HG03103 (cell line): ENCODE results near the gene TIMM10.

Source experiments
- ATAC-seq: cut with Tn5 transposase; IDR thresholded peaks from one replicate; pipeline ENCODE4 v1.9.1; 2021; ENCODE audit warnings: low read depth; ENCODE audit not compliant: unreplicated experiment

Gene TIMM10

DNA sequence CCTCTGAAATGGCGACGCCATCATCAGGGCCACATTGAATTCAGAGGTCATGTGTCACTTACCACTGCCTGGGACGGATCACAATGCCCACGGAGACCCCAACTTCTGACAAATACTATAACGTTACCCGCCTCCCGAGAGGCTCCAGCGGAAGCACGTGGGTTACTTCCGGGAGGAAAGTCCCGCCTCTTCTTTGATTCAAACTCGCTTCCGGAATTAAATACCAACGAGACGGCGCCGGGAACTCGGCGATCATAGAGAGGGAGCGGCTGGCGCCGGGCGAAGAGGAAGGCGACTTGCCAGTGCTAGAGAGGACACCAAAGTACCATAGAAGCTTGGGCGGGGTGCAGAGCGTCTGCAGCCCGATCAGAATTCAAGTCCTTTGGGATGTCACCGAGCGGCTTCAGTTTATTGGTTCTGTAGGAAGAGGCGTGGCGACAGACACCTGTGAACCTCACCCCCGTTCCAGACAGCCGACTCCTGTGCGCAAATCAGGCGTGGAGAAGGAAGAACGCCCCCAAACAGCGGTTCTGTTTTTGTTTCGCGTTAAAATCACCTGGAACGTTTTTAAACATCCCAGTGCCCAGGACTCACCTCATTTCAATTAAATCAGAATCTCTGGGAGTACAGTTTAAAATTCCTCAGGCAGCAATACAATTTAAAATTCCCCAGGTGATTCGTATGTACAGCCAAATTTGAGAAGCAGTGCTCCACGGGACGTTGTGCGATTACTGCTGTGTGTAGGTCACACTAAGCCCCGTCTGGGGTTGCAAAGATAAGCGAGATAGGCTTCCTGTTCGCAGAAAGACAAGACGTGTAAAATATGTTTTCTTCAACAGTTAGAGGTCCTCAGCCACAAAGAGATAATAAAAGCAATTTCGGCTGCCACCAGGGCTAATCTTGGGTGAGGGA is at the start of gene TIMM10:
Gene TIMM10 (minus strand): TSS at position 159 of the 912 bp plus-strand sequence. CDS start 565 bp downstream, outside the sequence.
- peak; percentile 99 for ATAC-seq

- no peak for ATAC-seq
Measured at GRCh38 chr11:57574061-57574460, 43.5 kb upstream of the TIMM10 start.

- ATAC-seq: no peak
Measured at GRCh38 chr11:57571606-57572005, 41.1 kb upstream of the TIMM10 start.

- ATAC-seq: peak; percentile 9
Measured at GRCh38 chr11:57568330-57568766, 37.8 kb upstream of the TIMM10 start.

DNA sequence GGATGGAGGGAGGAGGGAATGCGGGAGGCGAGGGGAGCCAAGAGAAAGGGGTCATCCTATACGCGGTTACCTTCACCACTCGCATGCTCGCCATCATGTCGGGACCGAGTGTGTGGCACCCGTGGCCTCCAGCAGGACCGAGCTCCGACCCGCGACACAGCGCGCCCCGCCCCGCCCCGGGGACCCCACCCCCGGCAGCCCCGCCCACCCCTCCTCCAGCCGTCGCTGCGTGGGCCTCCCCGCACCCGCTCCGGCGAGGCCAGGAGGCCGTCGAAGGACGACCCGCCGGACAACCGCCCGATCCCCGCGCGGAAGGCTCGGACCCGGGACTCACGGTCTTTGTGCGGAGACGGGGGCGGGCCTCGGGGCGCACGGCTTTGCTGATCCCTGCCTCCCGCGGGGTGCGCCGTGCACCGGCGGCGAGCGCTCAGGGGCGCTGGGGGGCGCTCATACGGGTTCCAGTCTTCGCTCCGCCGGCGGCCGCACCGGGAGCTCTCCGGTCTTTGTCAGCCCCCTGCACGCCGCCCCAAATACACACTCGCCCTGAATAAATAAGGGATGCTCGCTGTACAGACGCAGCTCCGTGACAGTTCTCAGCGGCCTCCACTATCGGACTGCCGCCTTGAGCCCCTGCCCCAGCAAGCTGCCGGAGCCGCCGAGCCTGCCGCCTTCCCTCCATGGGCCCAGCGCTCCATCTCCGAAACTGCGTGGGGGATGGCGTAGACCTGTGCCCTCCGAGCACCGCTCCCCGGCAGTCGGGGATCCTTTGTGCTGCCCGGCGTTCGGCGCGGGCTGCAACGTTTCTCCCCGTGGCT is 37.2 kb upstream of the TIMM10 start, which contains the start of gene UBE2L6:
Gene UBE2L6 (minus strand): TSS at position 158 of the 815 bp plus-strand sequence. CDS start 61 bp downstream, at position 97.
- peak; percentile 63 for ATAC-seq

DNA sequence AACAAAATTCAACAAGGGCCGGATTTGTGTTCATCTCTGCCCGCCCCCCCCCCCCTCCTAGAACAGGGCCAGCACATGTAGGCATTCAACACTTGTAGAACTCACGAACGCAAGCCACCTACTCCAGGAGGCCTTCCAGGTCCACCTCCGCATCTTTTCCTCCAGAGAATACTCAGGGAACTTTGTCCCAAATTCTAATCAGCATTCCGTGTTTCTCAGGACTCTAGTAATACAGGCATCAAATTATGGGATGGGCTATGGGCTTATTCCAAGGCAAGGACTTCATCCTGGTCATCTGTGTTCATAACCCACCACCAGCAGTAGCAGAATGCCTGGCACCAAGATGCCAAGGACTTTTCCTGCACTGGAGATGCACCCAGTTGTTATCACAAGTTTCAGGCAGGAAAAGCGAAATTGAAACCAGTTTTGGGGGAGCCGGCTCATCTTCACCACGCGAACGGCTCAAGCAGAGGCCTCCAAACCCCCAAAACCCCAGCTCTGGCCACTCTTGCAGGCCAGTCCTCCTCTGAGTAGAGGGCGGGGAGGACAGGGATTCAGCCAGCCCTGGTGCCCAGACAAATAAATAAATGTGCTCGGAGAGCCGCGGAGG is 36.5 kb upstream of the TIMM10 start:
- no peak for ATAC-seq

- peak; percentile 60 for ATAC-seq
Measured at GRCh38 chr11:57566005-57566904, 35.7 kb upstream of the TIMM10 start.

DNA sequence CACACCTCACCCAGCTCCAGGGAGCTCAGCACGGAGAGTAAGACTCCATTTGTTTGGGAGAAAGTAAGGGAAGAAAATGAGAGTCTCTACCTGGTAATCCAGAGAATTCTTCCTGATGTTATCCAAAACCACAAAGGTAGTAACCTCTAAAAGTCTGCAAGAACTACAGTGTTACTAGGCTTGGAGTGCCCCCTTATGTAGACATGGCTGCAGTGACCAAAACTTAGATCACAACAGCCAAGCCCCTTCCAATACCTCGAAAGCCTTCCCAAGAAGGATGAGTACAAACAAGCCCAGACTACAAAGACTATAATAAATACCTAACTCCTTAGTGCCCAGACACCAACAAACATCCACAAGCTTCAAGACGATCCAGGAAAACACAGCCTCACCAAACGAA is 32.0 kb upstream of the TIMM10 start:
- ATAC-seq: no peak

- ATAC-seq: no peak
Measured at GRCh38 chr11:57560146-57560545, 29.6 kb upstream of the TIMM10 start.

- no peak for ATAC-seq
Measured at GRCh38 chr11:57556041-57556440, 25.5 kb upstream of the TIMM10 start.

DNA sequence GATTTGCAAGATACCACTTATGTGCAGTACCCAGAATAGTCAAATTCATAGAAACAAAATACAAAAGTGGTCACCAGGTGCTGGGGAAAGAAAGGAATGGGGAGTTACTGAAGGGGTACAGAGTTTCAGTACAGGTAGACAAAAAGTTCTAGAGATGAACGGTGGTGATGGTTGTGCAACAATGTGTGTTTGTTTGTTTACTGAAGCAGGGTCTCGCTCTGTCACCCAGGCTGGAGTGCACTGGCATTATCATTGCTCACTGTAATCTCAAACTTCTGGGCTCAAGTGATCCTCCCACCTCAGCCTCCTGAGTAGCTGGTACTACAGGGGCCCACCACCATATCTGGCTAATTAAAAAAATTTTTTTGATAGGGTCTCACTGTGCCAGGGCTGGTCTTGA is 24.8 kb upstream of the TIMM10 start:
- ATAC-seq: no peak

DNA sequence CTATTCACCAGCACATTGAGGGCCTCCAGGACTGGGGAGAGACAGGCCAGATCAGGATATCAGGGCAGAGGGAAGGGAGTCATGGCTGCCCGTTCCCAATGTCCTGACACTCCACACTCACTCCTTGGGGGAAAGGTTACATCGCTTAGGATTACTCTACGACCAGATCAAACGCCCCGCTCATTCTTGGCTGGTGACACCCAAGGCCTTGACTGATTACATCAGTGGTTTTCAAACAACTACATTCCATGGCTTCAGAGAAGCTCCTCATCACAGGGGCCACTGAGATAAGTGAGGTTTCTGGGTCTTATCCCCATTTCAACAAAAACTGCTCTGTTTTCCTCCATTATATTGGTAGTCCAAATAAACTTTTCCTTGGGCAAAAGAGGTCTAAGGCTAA is 21.9 kb upstream of the TIMM10 start:
- no peak for ATAC-seq

DNA sequence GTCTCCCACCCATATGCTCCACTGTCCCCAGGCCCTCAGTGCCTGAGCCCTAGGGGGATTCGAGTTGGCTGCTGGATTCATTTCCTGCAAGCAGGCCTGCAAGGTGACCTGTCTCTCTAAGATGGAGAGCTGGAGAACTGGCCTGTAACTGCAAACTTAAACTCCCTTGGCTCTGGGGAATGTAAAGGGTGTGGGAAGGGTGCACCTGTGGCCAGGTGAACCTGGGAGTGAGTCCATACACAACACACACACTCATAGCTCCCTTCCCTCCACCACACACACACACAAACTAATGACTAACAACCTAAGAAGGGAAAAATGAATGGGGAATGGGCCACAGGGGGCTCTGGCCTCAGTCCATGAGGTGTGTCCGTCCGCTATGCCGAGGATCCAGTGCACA is 21.4 kb upstream of the TIMM10 start:
- no peak for ATAC-seq

- ATAC-seq: no peak
Measured at GRCh38 chr11:57549983-57550382, 19.4 kb upstream of the TIMM10 start.

GRCh38 chr11:57547854-57548377 is 17.4 kb upstream of the TIMM10 start:
- peak; percentile 88 for ATAC-seq

DNA sequence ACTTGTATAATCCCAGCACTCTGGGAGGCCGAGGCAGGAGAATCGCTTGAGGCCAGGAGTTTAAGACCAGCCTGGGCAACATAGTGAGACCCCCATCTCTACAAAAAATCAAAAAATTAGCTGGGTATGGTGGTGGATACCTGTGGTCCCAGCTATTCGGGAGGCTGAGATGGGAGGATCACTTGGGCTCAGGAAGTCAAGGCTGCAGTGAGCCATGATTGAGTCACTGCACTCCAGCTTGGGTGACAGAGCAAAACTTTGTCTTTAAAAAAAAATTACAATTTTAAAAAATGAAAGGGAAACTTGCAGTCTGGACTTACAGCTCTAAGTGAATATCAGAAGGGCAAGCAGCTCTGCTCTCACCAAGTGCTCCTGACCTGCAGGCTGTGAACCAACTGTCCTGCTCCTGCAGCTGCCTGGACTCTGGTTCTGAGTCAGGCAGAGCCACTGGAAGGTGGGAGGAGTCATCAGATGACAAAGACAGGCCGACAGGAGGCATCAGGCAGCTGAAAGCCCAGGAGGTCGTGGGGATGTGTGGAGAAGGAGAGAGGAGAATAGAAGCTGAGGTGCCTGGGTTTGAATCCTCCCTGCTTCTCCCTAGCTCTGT is 16.4 kb upstream of the TIMM10 start:
- ATAC-seq: peak; percentile 55

GRCh38 chr11:57546451-57546850 is 15.9 kb upstream of the TIMM10 start:
- no peak for ATAC-seq

DNA sequence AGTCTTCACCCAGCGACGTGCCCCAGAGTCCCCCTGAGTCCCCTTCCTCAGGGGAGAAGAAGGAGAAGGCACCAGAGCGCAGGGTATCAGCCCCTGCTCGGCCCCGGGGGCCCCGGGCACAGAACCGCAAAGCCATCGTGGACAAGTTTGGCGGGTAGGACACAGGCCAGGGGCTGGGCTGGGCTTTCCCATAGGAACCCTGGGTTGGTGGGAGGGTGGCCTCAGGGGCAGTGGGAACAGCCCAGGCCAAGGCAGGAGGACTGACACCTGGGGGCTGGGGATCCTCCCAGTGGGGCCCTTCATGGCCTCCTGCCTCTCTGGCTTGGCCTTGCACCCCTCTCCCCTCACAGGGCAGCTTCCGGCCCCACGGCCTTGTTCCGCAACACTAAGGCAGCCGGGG is 15.3 kb upstream of the TIMM10 start:
- ATAC-seq: no peak

DNA sequence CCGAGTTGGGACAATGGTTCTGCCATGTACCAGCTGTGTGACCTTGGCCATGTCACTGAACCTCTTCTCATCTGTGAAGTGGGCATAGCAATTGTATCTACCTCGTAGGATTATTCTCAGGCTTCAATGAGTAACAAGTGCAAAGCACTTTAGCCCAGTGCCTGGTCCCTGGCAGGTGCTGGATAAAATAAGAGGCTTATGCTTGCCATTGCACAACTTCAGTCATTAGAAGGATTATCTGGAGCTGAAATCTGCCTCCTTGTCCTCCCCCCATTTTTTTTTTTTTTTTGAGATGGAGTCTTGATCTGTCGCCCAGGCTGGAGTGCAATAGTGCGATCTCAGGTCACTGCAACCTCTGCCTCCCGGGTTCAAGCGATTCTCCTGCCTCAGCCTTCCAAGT is 14.0 kb upstream of the TIMM10 start:
- no peak for ATAC-seq
